ENCODE data around the gene PARD3B.

PARD3B gene

GRCh38 chr2:204944927-204945326 lies 399.7 kb downstream of the PARD3B start:
- no peak for ATAC-seq (ENCODE audit: low read depth)

DNA sequence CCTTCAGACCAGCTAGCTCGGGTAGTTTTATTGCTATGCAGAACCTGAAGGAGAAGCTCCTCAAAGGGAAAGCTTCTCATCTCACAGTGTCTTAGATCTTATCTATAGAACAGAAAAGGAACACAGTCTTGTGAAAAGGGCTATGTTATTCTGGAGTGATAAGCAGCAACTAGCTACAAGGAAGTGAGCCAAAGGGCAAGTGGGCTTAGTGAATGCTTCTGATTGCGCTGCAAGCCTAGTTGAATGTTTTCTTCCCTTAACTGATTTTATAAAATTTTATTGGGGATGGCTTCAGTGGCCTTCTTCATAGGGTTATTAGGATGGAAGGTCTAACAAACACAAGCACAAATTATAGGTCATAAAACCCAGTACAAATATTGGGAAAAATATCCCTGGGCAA lies 400.1 kb downstream of the PARD3B start:
- Histone ChIP-seq H3K4me1 (ENCODE audit: insufficient read depth, poor library complexity, severe bottlenecking) (no peaks in the 10 kb centered on the region), H3K27ac (ENCODE audit: poor library complexity, severe bottlenecking) (no peak overlapping the region), H3K4me3 (ENCODE audit: severe bottlenecking) (no peak overlapping the region), H3K9me3 (ENCODE audit: severe bottlenecking) (no peaks in the 10 kb centered on the region), H3K27me3 (ENCODE audit: insufficient read depth, poor library complexity, severe bottlenecking) (no peaks in the 10 kb centered on the region), H3K36me3 (ENCODE audit: low read depth) (no peaks in the 10 kb centered on the region)
- TF ChIP-seq, protein P1, sequence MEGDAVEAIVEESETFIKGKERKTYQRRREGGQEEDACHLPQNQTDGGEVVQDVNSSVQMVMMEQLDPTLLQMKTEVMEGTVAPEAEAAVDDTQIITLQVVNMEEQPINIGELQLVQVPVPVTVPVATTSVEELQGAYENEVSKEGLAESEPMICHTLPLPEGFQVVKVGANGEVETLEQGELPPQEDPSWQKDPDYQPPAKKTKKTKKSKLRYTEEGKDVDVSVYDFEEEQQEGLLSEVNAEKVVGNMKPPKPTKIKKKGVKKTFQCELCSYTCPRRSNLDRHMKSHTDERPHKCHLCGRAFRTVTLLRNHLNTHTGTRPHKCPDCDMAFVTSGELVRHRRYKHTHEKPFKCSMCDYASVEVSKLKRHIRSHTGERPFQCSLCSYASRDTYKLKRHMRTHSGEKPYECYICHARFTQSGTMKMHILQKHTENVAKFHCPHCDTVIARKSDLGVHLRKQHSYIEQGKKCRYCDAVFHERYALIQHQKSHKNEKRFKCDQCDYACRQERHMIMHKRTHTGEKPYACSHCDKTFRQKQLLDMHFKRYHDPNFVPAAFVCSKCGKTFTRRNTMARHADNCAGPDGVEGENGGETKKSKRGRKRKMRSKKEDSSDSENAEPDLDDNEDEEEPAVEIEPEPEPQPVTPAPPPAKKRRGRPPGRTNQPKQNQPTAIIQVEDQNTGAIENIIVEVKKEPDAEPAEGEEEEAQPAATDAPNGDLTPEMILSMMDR (IDR thresholded peaks at IDR 0.05; ENCODE audit: poor library complexity, severe bottlenecking): no peak
- DNase-seq (ENCODE audit: low spot score) (no peak), ATAC-seq (ENCODE audit: low read depth) (no peak)

More at GRCh38 chr2:204944927-204945326, 399.7 kb downstream of the PARD3B start:
- TF ChIP-seq, protein P1 (IDR thresholded peaks at IDR 0.05; ENCODE audit: poor library complexity, severe bottlenecking): no peak
- no peaks in the 10 kb centered on the region for H3K27me3 ChIP-seq (ENCODE audit: insufficient read depth, poor library complexity, severe bottlenecking)
- no peak for DNase-seq (ENCODE audit: low spot score)
- no peaks in the 10 kb centered on the region for H3K4me1 ChIP-seq (ENCODE audit: insufficient read depth, poor library complexity, severe bottlenecking)
- no peak overlapping the region for H3K27ac ChIP-seq (ENCODE audit: poor library complexity, severe bottlenecking)
- no peaks in the 10 kb centered on the region for H3K9me3 ChIP-seq (ENCODE audit: severe bottlenecking)
- no peaks in the 10 kb centered on the region for H3K36me3 ChIP-seq (ENCODE audit: low read depth)
- no peak overlapping the region for H3K4me3 ChIP-seq (ENCODE audit: severe bottlenecking)

DNA sequence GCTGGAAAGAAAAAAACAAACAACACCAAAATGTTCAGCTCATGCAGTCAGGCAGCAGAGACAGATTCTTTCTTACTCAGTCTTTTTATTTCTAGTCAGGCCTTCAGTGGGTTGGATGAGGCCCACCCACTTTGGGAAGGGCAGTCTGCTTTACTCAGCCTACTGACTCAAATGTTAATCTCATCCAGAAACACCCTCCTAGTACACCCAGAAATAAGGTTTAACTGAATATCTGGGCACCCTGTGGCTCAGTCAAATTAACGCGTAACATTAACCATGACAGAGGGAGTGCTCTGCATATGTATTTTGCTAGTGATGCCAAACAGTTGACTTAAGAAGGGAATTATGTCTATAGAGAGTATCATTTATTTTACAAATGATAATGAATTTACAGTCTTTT lies 401.6 kb downstream of the PARD3B start:
- H3K27ac ChIP-seq (ENCODE audit: poor library complexity, severe bottlenecking): no peak overlapping the region
- H3K27me3 ChIP-seq (ENCODE audit: insufficient read depth, poor library complexity, severe bottlenecking): no peaks in the 10 kb centered on the region
- TF ChIP-seq, protein P1 (IDR thresholded peaks at IDR 0.05; ENCODE audit: poor library complexity, severe bottlenecking): no peak
- DNase-seq (ENCODE audit: low spot score) (no peak), ATAC-seq (ENCODE audit: low read depth) (no peak)
- H3K36me3 ChIP-seq (ENCODE audit: low read depth): no peaks in the 10 kb centered on the region
- no peak overlapping the region for H3K4me3 ChIP-seq (ENCODE audit: severe bottlenecking)
- H3K4me1 ChIP-seq (ENCODE audit: insufficient read depth, poor library complexity, severe bottlenecking): no peaks in the 10 kb centered on the region
- no peaks in the 10 kb centered on the region for H3K9me3 ChIP-seq (ENCODE audit: severe bottlenecking)

DNA sequence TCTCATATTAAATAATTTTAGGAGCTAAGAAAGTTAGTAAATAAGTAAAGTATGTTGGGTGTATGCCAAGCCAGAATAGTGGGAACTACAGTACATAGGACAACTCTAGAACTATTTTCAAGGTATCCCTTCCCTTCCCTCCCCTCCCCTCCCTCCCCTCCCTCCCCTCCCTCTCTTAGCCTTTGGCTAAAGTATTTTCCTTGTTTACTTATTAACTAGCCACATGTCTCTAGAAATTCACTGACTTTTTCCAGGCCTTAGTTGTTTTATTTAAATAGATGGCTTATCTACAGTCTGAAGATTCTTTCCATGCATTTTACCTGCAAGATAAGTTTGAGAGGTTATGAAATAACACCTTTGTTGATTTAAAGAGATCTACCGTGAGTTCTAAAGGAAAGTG lies 402.1 kb downstream of the PARD3B start:
- Histone ChIP-seq H3K9me3 (ENCODE audit: severe bottlenecking) (no peaks in the 10 kb centered on the region), H3K36me3 (ENCODE audit: low read depth) (no peaks in the 10 kb centered on the region), H3K27ac (ENCODE audit: poor library complexity, severe bottlenecking) (no peak overlapping the region), H3K4me3 (ENCODE audit: severe bottlenecking) (no peak overlapping the region), H3K4me1 (ENCODE audit: insufficient read depth, poor library complexity, severe bottlenecking) (no peaks in the 10 kb centered on the region), H3K27me3 (ENCODE audit: insufficient read depth, poor library complexity, severe bottlenecking) (no peaks in the 10 kb centered on the region)
- TF ChIP-seq, protein P1 (IDR thresholded peaks at IDR 0.05; ENCODE audit: poor library complexity, severe bottlenecking): no peak
- DNase-seq (ENCODE audit: low spot score) (no peak), ATAC-seq (ENCODE audit: low read depth) (no peak)

- H3K27me3 ChIP-seq (ENCODE audit: insufficient read depth, poor library complexity, severe bottlenecking): no peaks in the 10 kb centered on the region
Observed at GRCh38 chr2:204948024-204948763, 402.9 kb downstream of the PARD3B start.

More at GRCh38 chr2:204948024-204948763, 402.9 kb downstream of the PARD3B start:
- no peak for DNase-seq (ENCODE audit: low spot score)
- H3K4me1 ChIP-seq (ENCODE audit: insufficient read depth, poor library complexity, severe bottlenecking): no peaks in the 10 kb centered on the region
- H3K36me3 ChIP-seq (ENCODE audit: low read depth): no peaks in the 10 kb centered on the region
- no peak for ATAC-seq (ENCODE audit: low read depth)
- TF ChIP-seq, protein P1 (IDR thresholded peaks at IDR 0.05; ENCODE audit: poor library complexity, severe bottlenecking): no peak
- no peak overlapping the region for H3K27ac ChIP-seq (ENCODE audit: poor library complexity, severe bottlenecking)
- H3K4me3 ChIP-seq (ENCODE audit: severe bottlenecking): no peak overlapping the region
- H3K9me3 ChIP-seq (ENCODE audit: severe bottlenecking): no peaks in the 10 kb centered on the region
